ENCODE results near the gene GPR37.

Gene GPR37, protein sequence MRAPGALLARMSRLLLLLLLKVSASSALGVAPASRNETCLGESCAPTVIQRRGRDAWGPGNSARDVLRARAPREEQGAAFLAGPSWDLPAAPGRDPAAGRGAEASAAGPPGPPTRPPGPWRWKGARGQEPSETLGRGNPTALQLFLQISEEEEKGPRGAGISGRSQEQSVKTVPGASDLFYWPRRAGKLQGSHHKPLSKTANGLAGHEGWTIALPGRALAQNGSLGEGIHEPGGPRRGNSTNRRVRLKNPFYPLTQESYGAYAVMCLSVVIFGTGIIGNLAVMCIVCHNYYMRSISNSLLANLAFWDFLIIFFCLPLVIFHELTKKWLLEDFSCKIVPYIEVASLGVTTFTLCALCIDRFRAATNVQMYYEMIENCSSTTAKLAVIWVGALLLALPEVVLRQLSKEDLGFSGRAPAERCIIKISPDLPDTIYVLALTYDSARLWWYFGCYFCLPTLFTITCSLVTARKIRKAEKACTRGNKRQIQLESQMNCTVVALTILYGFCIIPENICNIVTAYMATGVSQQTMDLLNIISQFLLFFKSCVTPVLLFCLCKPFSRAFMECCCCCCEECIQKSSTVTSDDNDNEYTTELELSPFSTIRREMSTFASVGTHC

GRCh38 chr7:124765401-124766352 is at the start of gene GPR37:
TSS of gene GPR37 (minus strand) at chr7:124765792. CDS start at chr7:124764976, 816 bp downstream.
- peak; percentile 9 for DNase-seq (ENCODE audit: low spot score)

GRCh38 chr7:124813994-124814798 is 48.6 kb upstream of the GPR37 start:
- DNase-seq (ENCODE audit: low spot score): no peak

DNA sequence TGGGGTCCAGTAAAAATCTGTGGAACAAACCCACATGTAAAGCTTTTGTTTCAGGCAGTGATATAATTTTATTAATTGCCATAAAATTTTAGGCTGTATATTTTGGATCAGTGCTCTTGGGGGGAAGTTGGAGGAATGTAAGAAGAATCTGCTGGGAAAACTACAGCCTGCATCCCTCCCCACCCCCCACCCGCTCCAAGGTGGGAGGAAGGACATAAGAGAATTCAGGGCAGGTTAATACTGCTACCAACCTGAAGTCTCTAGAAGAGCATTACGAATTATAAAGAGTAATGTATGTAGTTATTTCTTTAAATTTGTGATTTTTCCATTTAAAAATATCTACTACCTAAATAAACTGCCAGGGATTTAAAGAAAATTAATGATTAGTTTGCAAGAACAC is 47.2 kb upstream of the GPR37 start:
- no peak for DNase-seq (ENCODE audit: low spot score)

DNA sequence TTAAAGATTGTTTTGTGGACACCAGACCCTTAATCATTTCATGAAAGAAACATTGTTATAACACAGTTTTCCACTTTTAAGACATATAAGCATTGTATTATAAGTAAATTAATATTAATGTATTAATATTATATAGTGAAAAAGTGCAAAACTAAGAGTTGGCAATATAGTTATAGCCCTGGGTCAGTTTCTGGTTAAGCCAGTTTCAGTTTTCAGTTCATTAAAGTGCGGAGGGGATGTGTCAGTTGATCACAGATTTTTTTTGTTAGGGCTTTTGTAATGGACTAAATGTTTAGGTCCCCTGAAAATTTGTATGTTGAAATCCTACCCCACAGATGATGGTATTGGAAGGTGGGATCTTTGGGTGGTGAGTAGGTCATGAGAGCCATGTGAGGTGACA is 45.7 kb upstream of the GPR37 start:
- DNase-seq (ENCODE audit: low spot score): no peak

DNA sequence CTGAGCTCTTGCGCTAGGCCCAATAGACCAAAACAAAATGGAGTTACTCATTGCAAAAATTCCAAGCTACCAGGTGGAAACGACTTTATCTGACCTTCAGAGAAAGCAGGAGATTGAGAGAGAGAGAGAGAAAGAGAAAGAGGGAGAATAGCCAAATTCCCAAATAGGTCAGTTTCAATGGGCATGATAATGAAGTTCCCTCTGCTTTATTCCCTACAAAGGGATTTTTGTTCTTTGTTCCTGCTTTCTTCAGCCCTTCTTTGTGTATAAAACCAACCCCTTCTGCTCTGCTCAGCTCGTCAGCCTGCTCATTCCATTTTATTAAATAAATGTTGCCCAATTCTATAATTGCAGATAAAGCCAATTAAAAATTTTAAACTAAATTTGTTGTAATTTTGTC is 45.0 kb upstream of the GPR37 start:
- DNase-seq (ENCODE audit: low spot score): no peak

DNA sequence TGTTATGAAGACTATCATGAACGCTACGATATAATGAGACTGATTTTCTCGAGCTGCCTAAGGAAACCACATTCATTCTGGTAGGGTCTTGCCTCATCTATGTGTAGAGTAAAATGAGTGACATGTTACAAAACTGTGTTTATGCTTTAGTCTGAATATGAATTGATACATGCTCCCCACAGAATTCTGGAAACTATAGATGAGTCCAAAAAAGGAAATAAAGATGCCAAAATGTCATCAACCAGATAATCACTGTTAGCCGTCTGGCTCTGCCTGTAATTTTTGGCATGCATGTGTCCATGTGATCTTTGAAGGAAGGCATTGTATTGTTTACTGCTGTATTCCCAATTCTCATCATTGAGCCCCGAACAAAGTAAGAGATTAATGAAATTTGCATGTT is 42.6 kb upstream of the GPR37 start:
- no peak for DNase-seq (ENCODE audit: low spot score)

DNA sequence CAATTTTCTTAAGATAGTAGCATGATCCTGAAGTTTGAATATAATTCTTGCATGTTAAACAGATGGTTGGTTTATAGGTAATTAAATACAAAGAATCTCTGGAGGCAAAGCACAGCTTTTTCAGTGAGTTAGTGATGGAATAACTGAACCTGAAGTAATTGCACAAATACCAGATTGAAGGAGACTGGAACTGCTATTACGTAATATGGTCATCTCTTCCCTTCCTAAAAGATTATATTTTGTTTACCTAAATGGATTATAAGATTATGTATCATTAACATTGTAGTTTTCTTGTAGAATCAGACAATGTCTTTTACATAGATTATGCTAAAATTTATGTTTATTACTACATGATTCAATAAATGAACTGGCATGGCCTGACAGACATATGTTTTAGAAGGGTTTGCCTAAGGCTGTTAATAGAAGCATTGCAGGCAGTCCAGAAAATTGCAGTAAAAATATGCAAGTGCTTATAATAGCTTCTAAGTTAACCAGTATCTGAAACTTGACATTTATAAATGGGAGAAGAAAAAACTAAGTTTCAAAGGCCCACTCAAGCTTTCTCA is 35.8 kb upstream of the GPR37 start:
- peak; percentile 24 for DNase-seq (ENCODE audit: low spot score)

DNA sequence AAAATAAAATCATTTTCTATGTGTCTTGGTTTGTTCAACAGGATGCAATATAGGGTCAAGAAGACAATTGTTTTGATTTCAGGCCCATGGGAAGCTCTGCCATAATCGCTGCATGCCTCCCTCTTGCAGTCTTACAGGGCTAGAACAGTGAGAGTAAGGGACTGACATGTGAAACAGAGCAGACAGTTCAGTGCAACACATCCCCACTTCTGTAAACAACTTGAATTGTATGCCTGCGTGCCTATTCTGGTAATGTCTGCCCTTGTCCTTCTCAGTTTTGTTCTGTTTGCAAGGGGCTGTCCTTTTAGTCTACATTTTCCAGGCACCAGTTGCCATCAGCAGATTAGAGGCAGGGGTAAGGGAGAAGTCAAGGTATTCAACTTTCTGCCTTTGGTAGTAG is 34.8 kb upstream of the GPR37 start:
- no peak for DNase-seq (ENCODE audit: low spot score)

GRCh38 chr7:124799448-124799847 is 33.9 kb upstream of the GPR37 start:
- no peak for DNase-seq (ENCODE audit: low spot score)

GRCh38 chr7:124796771-124797170 is 31.2 kb upstream of the GPR37 start:
- DNase-seq (ENCODE audit: low spot score): no peak

- no peak for DNase-seq (ENCODE audit: low spot score)
Observed at GRCh38 chr7:124792696-124793095, 27.1 kb upstream of the GPR37 start.

DNA sequence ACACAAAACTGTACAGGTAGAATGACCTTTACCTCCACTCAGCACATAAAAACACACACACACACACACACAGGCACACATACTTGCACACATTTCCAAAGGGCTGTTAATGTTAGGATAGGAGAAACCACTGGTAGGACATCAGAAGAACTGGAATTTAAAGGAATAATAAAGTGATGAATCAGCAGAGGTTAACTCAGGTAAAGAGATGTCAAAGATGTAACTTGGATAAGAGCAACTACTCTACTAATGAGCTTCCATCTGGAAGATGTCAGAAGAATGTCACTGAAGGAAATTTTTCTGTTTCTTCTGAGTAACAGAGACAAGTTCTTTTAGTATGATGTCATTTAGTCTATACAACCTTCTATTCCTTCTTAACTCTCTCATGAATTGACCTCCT is 26.4 kb upstream of the GPR37 start:
- DNase-seq (ENCODE audit: low spot score): no peak

DNA sequence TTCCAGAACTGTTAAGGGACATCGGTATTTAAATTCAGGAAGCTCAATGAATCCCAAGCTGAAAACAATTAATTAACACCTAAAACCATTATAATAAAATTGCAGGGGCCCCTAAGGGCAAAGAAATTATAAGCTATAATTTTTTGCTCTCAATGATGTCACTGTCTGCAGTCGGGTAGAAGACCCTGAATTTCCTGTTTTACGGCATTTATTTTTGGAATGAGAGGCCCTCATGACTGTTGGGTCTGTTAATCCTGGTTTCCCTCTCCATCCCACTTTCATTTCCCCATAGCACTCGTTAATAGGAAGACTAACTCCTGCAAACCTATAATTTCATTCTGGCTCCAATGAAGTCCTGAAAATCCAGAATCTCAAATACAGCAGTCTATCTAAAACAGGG is 25.8 kb upstream of the GPR37 start:
- DNase-seq (ENCODE audit: low spot score): no peak

- no peak for DNase-seq (ENCODE audit: low spot score)
Observed at GRCh38 chr7:124790645-124791044, 25.1 kb upstream of the GPR37 start.

- no peak for DNase-seq (ENCODE audit: low spot score)
Observed at GRCh38 chr7:124785994-124786393, 20.4 kb upstream of the GPR37 start.

DNA sequence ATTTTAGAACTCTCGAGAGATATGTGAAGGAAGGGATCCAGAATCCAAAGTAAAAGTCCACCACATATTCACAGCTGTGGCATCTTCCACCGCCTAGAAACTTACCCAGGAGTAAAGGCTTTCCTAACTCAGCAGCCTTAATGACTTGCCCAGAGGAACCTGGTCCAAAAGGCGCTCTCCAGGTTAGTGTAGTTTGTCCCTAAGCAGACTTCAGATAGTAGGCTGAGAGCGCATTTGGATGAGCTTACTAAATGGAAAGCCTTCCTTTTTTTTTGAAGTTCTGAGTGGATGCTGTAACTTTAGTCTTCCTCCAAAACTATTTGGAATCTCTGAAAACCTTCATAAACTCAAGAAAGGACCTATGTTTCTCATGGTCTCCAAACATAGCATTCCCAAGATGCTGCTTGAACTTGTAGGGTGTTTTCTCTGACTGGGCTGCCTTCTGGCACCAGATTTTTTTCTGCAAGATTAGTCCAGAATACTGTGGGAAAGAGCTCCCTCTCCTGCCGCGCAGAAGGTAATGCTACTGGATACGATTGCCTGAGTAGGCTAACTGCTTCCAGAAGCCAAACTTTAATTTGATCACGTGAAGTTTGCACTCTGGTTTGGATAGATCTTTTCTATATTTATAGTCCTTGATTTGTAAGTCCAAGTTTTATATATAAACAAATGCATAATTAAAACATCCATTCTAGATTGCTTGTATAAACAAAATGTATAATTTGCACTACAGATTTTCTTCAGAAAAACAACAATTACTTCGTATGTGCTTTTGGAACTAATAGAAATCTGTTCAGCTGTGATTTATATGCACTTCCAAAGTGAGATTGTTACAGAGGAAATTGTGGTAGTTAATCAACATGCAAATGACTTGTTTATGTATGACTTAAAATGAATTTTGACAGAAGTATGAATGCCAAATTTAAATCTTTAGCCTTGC is 19.6 kb upstream of the GPR37 start:
- peak; percentile 71 for DNase-seq (ENCODE audit: low spot score)

DNA sequence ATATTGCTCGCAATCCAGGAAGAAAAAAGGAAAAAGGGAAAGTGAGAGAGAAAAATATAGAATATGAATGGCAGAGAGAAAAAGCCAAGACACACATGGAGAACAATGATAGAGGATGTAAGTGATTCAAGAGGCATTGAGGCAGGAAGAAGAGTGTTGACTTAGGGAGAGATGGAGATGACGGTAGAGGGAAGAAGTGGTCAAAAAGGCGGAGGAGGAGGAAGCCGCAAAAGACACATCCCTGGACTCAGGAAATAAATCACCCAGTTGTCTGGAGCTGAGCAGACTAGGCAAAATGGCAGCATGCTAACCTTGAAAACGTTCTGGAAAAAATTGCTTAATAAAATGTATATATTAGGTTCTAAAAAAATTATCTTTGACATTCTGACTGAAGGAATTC is 17.7 kb upstream of the GPR37 start:
- DNase-seq (ENCODE audit: low spot score): no peak

DNA sequence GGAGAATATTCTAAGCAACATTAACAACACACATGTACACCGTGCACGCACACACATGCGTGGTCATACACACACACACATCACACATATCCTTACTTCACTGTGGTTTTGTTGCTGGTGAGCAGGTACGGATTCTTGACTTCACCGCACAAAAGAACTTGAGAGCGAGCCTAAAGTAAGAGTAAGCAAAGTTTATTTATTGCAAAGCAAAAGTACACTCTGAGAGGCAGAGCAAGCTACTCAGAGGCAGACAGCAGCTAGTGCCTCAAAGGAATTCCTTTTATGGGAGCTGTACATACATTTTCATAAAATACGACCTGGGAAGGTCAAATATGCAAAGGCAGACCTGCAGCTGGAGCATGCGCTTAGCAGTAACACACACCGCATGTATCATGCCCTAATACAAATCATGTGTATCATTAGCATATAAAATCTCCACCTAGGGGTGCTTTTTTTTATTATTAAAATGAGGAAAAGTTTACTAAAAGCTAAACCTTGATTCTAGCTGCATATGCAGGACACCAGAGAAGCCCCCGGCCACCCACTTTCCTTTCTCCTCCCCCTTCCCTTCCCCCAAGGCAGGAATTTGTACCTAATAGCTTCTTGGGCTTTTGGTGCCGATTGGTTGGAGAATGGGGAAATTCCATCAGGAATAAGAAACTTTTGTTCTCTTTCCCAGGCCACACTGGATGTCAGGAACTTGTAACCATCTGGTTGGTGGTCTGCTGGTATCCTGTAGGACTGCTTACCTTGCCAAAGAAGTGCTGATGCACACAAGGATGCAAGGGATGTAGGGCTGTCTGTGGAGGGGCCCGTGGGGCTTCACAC is 16.5 kb upstream of the GPR37 start:
- DNase-seq (ENCODE audit: low spot score): no peak

GRCh38 chr7:124781418-124781817 is 15.8 kb upstream of the GPR37 start:
- no peak for DNase-seq (ENCODE audit: low spot score)

All from cerebellar cortex (tissue), 1 donor.